Measurements from ENCODE around the gene HIC1.

DNA sequence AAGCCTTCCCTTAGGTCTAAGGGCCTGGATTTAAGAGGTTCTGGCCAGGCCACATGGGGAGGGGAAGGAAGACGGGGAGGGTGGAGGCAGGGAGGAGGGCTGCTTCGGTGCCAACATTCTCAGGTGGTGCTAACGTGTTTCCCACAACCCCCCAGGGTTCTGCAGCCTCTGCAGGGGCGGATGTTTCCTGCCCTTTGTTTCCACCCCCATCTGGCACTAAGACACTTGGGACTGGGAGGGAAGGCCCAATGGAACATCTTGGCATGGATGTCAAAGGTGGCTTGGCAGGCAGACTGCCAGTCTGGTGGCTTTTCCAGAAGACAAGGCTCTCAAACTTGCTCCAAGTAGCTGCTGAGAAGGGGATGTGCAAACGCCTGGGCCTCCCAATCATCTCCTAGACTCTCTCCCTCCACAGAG lies 12.7 kb downstream of the HIC1 start:
- TF ChIP-seq, protein P1, sequence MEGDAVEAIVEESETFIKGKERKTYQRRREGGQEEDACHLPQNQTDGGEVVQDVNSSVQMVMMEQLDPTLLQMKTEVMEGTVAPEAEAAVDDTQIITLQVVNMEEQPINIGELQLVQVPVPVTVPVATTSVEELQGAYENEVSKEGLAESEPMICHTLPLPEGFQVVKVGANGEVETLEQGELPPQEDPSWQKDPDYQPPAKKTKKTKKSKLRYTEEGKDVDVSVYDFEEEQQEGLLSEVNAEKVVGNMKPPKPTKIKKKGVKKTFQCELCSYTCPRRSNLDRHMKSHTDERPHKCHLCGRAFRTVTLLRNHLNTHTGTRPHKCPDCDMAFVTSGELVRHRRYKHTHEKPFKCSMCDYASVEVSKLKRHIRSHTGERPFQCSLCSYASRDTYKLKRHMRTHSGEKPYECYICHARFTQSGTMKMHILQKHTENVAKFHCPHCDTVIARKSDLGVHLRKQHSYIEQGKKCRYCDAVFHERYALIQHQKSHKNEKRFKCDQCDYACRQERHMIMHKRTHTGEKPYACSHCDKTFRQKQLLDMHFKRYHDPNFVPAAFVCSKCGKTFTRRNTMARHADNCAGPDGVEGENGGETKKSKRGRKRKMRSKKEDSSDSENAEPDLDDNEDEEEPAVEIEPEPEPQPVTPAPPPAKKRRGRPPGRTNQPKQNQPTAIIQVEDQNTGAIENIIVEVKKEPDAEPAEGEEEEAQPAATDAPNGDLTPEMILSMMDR (IDR thresholded peaks at IDR 0.05) = no peak
- TF ChIP-seq POLR2A (IDR thresholded peaks at IDR 0.05) = no peak

Data from suprapubic skin (tissue), 3 donors.